Sigmoid colon (tissue), 7 donors: ENCODE measurements around the gene CDH13. TPM values are rescaled to one million over a fixed set of nuclear protein-coding genes. Genes with fewer than 3 reads are reported as not detected.

Experiments
- DNase-seq: peaks from one replicate; pipeline ENCODE4 v3.0.0-alpha.2; 2019
- H3K27ac ChIP-seq, 4 donors: fragments of 200-600 bp; sonication (generic); one replicate each; pipeline ENCODE4 v1.5.1; 2016 to 2019; ENCODE audit warnings: mild to moderate bottlenecking in 1 of 4
- H3K27me3 ChIP-seq, 3 donors: fragments of 200-600 bp; sonication (generic); one replicate each; pipeline ENCODE4 v1.5.1; 2019; ENCODE audit warnings: mild to moderate bottlenecking in 1 of 3
- H3K36me3 ChIP-seq, 4 donors: fragments of 200-600 bp; sonication (generic); one replicate each; pipeline ENCODE4 v1.5.1; 2016 to 2019
- H3K4me1 ChIP-seq, 4 donors: fragments of 200-600 bp; sonication (generic); one replicate each; pipeline ENCODE4 v1.5.1; 2017 to 2019
- H3K4me3 ChIP-seq, 4 donors: fragments of 200-600 bp; sonication (generic); one replicate each; pipeline ENCODE4 v1.5.1; 2017 to 2019; ENCODE audit warnings: mild to moderate bottlenecking in 2 of 4, moderate library complexity in 1 of 4
- H3K9me3 ChIP-seq, 4 donors: fragments of 200-600 bp in 3 of 4; sonication (generic) in 3 of 4; one replicate each; pipeline versions ENCODE4 v1.5.1 to v1.6.1; 2013 to 2019
- CTCF ChIP-seq, 4 experiments: fragments of 450-650 bp in 3 of 4; fragments of 200-600 bp in 1 of 4; IDR thresholded peaks; one replicate each; pipeline ENCODE4 v1.5.1; 2016 to 2019; ENCODE audit warnings: antibody characterized with exemption in 4 of 4, mild to moderate bottlenecking in 3 of 4, moderate library complexity in 2 of 4
- EP300 ChIP-seq, 4 donors: sonication (generic); formaldehyde crosslinking; IDR thresholded peaks; one replicate each; pipeline ENCODE4 v1.6.1; 2017; ENCODE audit warnings: antibody characterized with exemption in 4 of 4
- POLR2A ChIP-seq, 2 donors: fragments of 450-650 bp; IDR thresholded peaks; one replicate each; pipeline ENCODE4 v1.6.1; 2016; ENCODE audit warnings: antibody characterized with exemption in 2 of 2, mild to moderate bottlenecking in 2 of 2, moderate library complexity in 2 of 2
- POLR2AphosphoS5 ChIP-seq, 4 donors: sonication (generic); formaldehyde crosslinking; IDR thresholded peaks; one replicate each; pipeline ENCODE4 v1.6.1; 2017; ENCODE audit warnings: antibody characterized with exemption in 4 of 4
- WGBS, 2 donors: extraction: QIAGEN DNeasy Blood & Tissue Kit; methylation state at CpG; one replicate each; pipeline ENCODE4 v1.1.7; 2013; 5-methylcytosine and 5-hydroxymethylcytosine counted together
- intact Hi-C: fragments of 100-400 bp; cut with DNase I; formaldehyde crosslinking; loops from one replicate; pipeline ENCODE4 v1.15.1; 2023
- polyA plus RNA-seq, 3 donors: library from polyadenylated mRNA; stranded (reverse); fragments of 200-250 nt; gene quantifications; one replicate each; pipeline ENCODE4 v1.2.3, GENCODE V29; 2013
- total RNA-seq, 4 donors: library from RNA; depleted of rRNA; stranded (reverse); fragments of >200 nt; gene quantifications; one replicate each; pipeline ENCODE4 v1.1.0, GENCODE V29; 2016
- donor health status: healthy with polysubstance abuse.
- donor health status: Bipolar disorder and iron deficiency.
- donor health status: healthy.

CDH13 gene
- total and polyA plus RNA-seq, 7 donors: 0.60 to 17.6 (median 11.8) TPM

- TF ChIP-seq CTCF (IDR thresholded peaks at IDR 0.05): no peak
- no peak for TF ChIP-seq EP300 (IDR thresholded peaks at IDR 0.05)
- TF ChIP-seq POLR2AphosphoS5 (IDR thresholded peaks at IDR 0.05): no peak
- TF ChIP-seq POLR2A (IDR thresholded peaks at IDR 0.05): no peak
- H3K27me3 ChIP-seq: no peaks in the 10 kb centered on the region
- no peaks in the 10 kb centered on the region for H3K4me1 ChIP-seq
- no peak overlapping the region for H3K4me3 ChIP-seq
- no peaks in the 10 kb centered on the region for H3K9me3 ChIP-seq
- 85 to 87% methylated on average over 10 of the region's 10 CpGs for WGBS, 2 donors
- intact Hi-C loops: no loop called here
- no peak overlapping the region for H3K27ac ChIP-seq
- no peaks in the 10 kb centered on the region for H3K36me3 ChIP-seq
- no peak for DNase-seq
Measured at GRCh38 chr16:83552930-83553329, 926.2 kb downstream of the CDH13 start.

- no peaks in the 10 kb centered on the region for H3K27me3 ChIP-seq
- H3K4me3 ChIP-seq: no peak overlapping the region
- H3K9me3 ChIP-seq: no peaks in the 10 kb centered on the region
- no peaks in the 10 kb centered on the region for H3K4me1 ChIP-seq
- no peaks in the 10 kb centered on the region for H3K36me3 ChIP-seq
- H3K27ac ChIP-seq: no peak overlapping the region
- intact Hi-C loops: no loop called here
- TF ChIP-seq POLR2AphosphoS5 (IDR thresholded peaks at IDR 0.05) (no peak), CTCF (IDR thresholded peaks at IDR 0.05) (no peak), POLR2A (IDR thresholded peaks at IDR 0.05) (no peak), EP300 (IDR thresholded peaks at IDR 0.05) (no peak)
- no peak for DNase-seq
- WGBS, 2 donors: 55 to 77% methylated on average over 3 of the region's 3 CpGs
Measured at GRCh38 chr16:83554096-83554495, 927.3 kb downstream of the CDH13 start.

- TF ChIP-seq CTCF (IDR thresholded peaks at IDR 0.05) (no peak), EP300 (IDR thresholded peaks at IDR 0.05) (no peak), POLR2A (IDR thresholded peaks at IDR 0.05) (no peak), POLR2AphosphoS5 (IDR thresholded peaks at IDR 0.05) (no peak)
- no peak for DNase-seq
- Histone ChIP-seq H3K4me3 (no peak overlapping the region), H3K27me3 (no peaks in the 10 kb centered on the region), H3K4me1 (no peaks in the 10 kb centered on the region), H3K27ac (no peak overlapping the region), H3K9me3 (no peaks in the 10 kb centered on the region), H3K36me3 (no peaks in the 10 kb centered on the region)
- WGBS, 2 donors: 87 to 93% methylated on average over 1 of the region's 1 CpG
- intact Hi-C loops: no loop called here
Measured at GRCh38 chr16:83554540-83554939, 927.8 kb downstream of the CDH13 start.

- H3K4me1 ChIP-seq: no peaks in the 10 kb centered on the region
- WGBS, 2 donors: 88 to 94% methylated on average over 2 of the region's 2 CpGs
- H3K4me3 ChIP-seq: no peak overlapping the region
- TF ChIP-seq POLR2AphosphoS5 (IDR thresholded peaks at IDR 0.05) (no peak), POLR2A (IDR thresholded peaks at IDR 0.05) (no peak), EP300 (IDR thresholded peaks at IDR 0.05) (no peak)
- DNase-seq: no peak
- H3K36me3 ChIP-seq: no peaks in the 10 kb centered on the region
- no peak overlapping the region for H3K27ac ChIP-seq
- no peaks in the 10 kb centered on the region for H3K9me3 ChIP-seq
- intact Hi-C loops: no loop called here
- H3K27me3 ChIP-seq: no peaks in the 10 kb centered on the region
Measured at GRCh38 chr16:83561876-83562275, 935.1 kb downstream of the CDH13 start.

GRCh38 chr16:83568345-83568744, 941.6 kb downstream of the CDH13 start:
- H3K4me1 ChIP-seq: no peaks in the 10 kb centered on the region
- H3K4me3 ChIP-seq: no peak overlapping the region
- TF ChIP-seq EP300 (IDR thresholded peaks at IDR 0.05): no peak
- TF ChIP-seq POLR2AphosphoS5 (IDR thresholded peaks at IDR 0.05): no peak
- no peak for TF ChIP-seq CTCF (IDR thresholded peaks at IDR 0.05)
- no peak for TF ChIP-seq POLR2A (IDR thresholded peaks at IDR 0.05)
- H3K9me3 ChIP-seq: no peaks in the 10 kb centered on the region
- H3K27ac ChIP-seq: no peak overlapping the region
- WGBS, 2 donors: 66 to 70% methylated on average over 7 of the region's 7 CpGs
- H3K36me3 ChIP-seq: no peaks in the 10 kb centered on the region
- no peak for DNase-seq
- intact Hi-C loops: no loop called here
- no peaks in the 10 kb centered on the region for H3K27me3 ChIP-seq
